Cardiac muscle cell (in vitro differentiated cells and primary cell): Measurements from ENCODE around the gene ADAMTSL2. TPM values are rescaled to one million over a fixed set of nuclear protein-coding genes. Genes with fewer than 3 reads are reported as not detected.

Source experiments
- DNase-seq, 2 donors: peaks; one replicate each; pipeline versions ENCODE4 v3.0.0 to v3.0.0-alpha.2; 2010 to 2017; ENCODE audit warnings: low read depth in 1 of 2, low spot score in 1 of 2
- H3K27ac ChIP-seq: fragments of 200-600 bp; sonication (generic); 2 replicates; pipeline ENCODE4 v1.5.1; 2016
- H3K27me3 ChIP-seq: fragments of 200-600 bp; sonication (generic); 2 replicates; pipeline ENCODE4 v1.6.0; 2016; ENCODE audit warnings: control low read depth
- H3K36me3 ChIP-seq: fragments of 200-600 bp; sonication (generic); 2 replicates; pipeline ENCODE4 v1.5.1; 2016; ENCODE audit warnings: control low read depth
- H3K4me1 ChIP-seq: fragments of 200-600 bp; sonication (generic); 2 replicates; pipeline ENCODE4 v1.8.1; 2017; ENCODE audit warnings: low read depth, mild to moderate bottlenecking, mixed run types
- H3K4me3 ChIP-seq: fragments of 200-600 bp; sonication (generic); 2 replicates; pipeline ENCODE4 v1.5.1; 2016; ENCODE audit warnings: mild to moderate bottlenecking
- H3K9me3 ChIP-seq: fragments of 200-600 bp; sonication (generic); 2 replicates; pipeline ENCODE4 v1.5.1; 2017; ENCODE audit warnings: low read depth, mild to moderate bottlenecking, control low read depth
- polyA plus RNA-seq: library from polyadenylated mRNA; unstranded; fragments of >200 nt; fragmentation: Nextera tagmentation; extraction: Ambion mirVana; gene quantifications from 2 replicates; pipeline ENCODE4 v1.2.1, GENCODE V29; 2016
- total RNA-seq: library from RNA; depleted of rRNA; stranded (reverse); fragments of >200 nt; gene quantifications from 2 replicates; pipeline ENCODE4 v1.2.3, GENCODE V29; 2016
- TF ChIP-seq, protein P1 (sequence below): IDR thresholded peaks from 2 replicates; pipeline ENCODE4 v1.5.1; 2012; ENCODE audit warnings: low read depth, mild to moderate bottlenecking, low read length

The ADAMTSL2 gene
- total and polyA plus RNA-seq, 2 experiments from 2014 or later, result 18.4 to 27.2 TPM

DNA sequence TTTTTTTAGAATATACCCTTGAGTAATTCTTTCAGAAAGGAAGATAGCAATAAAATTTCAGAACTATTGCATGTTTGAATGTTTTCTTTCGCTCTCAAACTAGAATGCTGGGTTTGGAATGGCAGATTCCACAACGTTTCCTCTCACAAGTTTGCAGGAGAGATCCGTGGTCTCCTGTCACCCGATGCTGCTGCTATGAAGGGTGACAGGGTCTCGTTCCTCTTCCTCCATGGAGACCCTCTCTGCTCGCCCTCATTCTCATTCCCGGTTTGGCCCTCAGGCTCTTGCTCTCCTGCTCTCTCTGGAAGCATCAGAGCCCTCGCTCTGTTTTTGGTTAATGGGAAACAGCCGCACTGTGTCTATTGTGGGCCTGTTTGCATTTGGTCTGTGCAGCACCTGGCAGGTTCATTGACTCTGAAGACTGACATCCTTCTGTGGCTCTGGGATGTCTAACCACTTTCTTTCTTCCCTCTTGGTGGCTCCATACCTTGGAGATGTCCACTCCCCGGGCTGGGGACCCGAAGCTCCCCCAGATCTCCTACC lies 87.3 kb downstream of the ADAMTSL2 start:
- Histone ChIP-seq H3K9me3 (no peaks in the 10 kb centered on the region), H3K36me3 (no peaks in the 10 kb centered on the region), H3K27me3 (peaks cover 28% of the 10 kb centered on the region), H3K4me3 (no peak overlapping the region), H3K27ac (no peak overlapping the region), H3K4me1 (no peaks in the 10 kb centered on the region)
- TF ChIP-seq, protein P1, sequence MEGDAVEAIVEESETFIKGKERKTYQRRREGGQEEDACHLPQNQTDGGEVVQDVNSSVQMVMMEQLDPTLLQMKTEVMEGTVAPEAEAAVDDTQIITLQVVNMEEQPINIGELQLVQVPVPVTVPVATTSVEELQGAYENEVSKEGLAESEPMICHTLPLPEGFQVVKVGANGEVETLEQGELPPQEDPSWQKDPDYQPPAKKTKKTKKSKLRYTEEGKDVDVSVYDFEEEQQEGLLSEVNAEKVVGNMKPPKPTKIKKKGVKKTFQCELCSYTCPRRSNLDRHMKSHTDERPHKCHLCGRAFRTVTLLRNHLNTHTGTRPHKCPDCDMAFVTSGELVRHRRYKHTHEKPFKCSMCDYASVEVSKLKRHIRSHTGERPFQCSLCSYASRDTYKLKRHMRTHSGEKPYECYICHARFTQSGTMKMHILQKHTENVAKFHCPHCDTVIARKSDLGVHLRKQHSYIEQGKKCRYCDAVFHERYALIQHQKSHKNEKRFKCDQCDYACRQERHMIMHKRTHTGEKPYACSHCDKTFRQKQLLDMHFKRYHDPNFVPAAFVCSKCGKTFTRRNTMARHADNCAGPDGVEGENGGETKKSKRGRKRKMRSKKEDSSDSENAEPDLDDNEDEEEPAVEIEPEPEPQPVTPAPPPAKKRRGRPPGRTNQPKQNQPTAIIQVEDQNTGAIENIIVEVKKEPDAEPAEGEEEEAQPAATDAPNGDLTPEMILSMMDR, result no peak
- DNase-seq, result no peak

DNA sequence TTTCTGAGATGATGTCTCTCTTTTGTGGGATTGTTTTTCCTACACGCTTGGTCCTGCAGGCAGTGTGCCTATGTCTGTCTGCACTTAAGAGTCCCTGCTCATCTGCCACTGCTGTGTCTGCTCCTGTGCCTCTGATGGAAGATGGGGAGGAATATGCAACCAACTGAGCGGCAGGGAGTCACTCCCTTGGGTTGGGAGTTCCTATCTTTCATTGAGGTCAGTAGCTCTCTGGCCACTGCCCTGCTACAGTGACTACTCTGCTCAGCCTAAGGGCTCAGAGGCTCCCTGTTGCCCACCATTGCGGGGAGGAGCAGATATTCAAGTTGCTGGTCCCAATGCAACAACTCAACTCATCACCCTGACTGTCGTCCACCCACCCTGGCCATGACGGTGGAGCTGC lies 88.1 kb downstream of the ADAMTSL2 start:
- Histone ChIP-seq H3K4me3 (no peak overlapping the region), H3K4me1 (no peaks in the 10 kb centered on the region), H3K9me3 (no peaks in the 10 kb centered on the region), H3K27ac (no peak overlapping the region), H3K36me3 (no peaks in the 10 kb centered on the region), H3K27me3 (peaks cover 28% of the 10 kb centered on the region)
- DNase-seq, result no peak
- TF ChIP-seq, protein P1, result no peak

Other genes with a start within 250 kb of the ADAMTSL2 start
- 31.8 and 33.6 TPM in 2 replicates for gene SURF6, start 198.5 kb upstream of the ADAMTSL2 start, total RNA-seq
- 25.7 and 26.9 TPM in 2 replicates for gene SURF6, start 198.5 kb upstream of the ADAMTSL2 start, polyA plus RNA-seq
- gene MED22, start 186.6 kb upstream of the ADAMTSL2 start, total RNA-seq, result 101 and 125 TPM in 2 replicates
- gene MED22, start 186.6 kb upstream of the ADAMTSL2 start, polyA plus RNA-seq, result 60.6 and 74.9 TPM in 2 replicates
- gene RPL7A, start 186.5 kb upstream of the ADAMTSL2 start, total RNA-seq, result 2,223 and 2,233 TPM in 2 replicates
- gene RPL7A, start 186.5 kb upstream of the ADAMTSL2 start, polyA plus RNA-seq, result 404 and 480 TPM in 2 replicates
- gene SURF1, start 178.2 kb upstream of the ADAMTSL2 start, total RNA-seq, result 32.9 and 38.6 TPM in 2 replicates
- gene SURF1, start 178.2 kb upstream of the ADAMTSL2 start, polyA plus RNA-seq, result 88.2 and 88.3 TPM in 2 replicates
- gene SURF2, start 178.2 kb upstream of the ADAMTSL2 start, total RNA-seq, result 38.2 and 49.9 TPM in 2 replicates
- 35.1 and 38.3 TPM in 2 replicates for gene SURF2, start 178.2 kb upstream of the ADAMTSL2 start, polyA plus RNA-seq
- 121 and 191 TPM in 2 replicates for gene SURF4, start 158.6 kb upstream of the ADAMTSL2 start, total RNA-seq
- gene SURF4, start 158.6 kb upstream of the ADAMTSL2 start, polyA plus RNA-seq, result 129 and 200 TPM in 2 replicates
- gene STKLD1, start 158.3 kb upstream of the ADAMTSL2 start, total RNA-seq, result 2.0 and 2.2 TPM in 2 replicates
- 5.1 and 7.3 TPM in 2 replicates for gene STKLD1, start 158.3 kb upstream of the ADAMTSL2 start, polyA plus RNA-seq
- gene REXO4, start 116.7 kb upstream of the ADAMTSL2 start, total RNA-seq, result 35.7 and 50.2 TPM in 2 replicates
- gene REXO4, start 116.7 kb upstream of the ADAMTSL2 start, polyA plus RNA-seq, result 27.1 and 30.1 TPM in 2 replicates
- 12.2 and 16.9 TPM in 2 replicates for gene ADAMTS13, start 112.3 kb upstream of the ADAMTSL2 start, total RNA-seq
- 10.1 and 11.2 TPM in 2 replicates for gene ADAMTS13, start 112.3 kb upstream of the ADAMTSL2 start, polyA plus RNA-seq
- gene CACFD1, start 74.7 kb upstream of the ADAMTSL2 start, total RNA-seq, result 61.7 and 73.8 TPM in 2 replicates
- gene CACFD1, start 74.7 kb upstream of the ADAMTSL2 start, polyA plus RNA-seq, result 56.6 and 64.0 TPM in 2 replicates
- gene SLC2A6, start 55.6 kb upstream of the ADAMTSL2 start, total RNA-seq, result 2.4 and 8.6 TPM in 2 replicates
- 3.9 and 8.6 TPM in 2 replicates for gene SLC2A6, start 55.6 kb upstream of the ADAMTSL2 start, polyA plus RNA-seq
- not detected in 2 replicates for gene MYMK, start 9.7 kb upstream of the ADAMTSL2 start, total RNA-seq
- gene MYMK, start 9.7 kb upstream of the ADAMTSL2 start, polyA plus RNA-seq, result not detected in 2 replicates
- gene FAM163B, start 74.7 kb downstream of the ADAMTSL2 start, total RNA-seq, result 4.6 and 5.6 TPM in 2 replicates
- gene FAM163B, start 74.7 kb downstream of the ADAMTSL2 start, polyA plus RNA-seq, result 0.20 TPM in 1 of 2 replicates, not detected in the other
- not detected in 2 replicates for gene DBH, start 101.7 kb downstream of the ADAMTSL2 start, total RNA-seq
- 0.04 and 0.07 TPM in 2 replicates for gene DBH, start 101.7 kb downstream of the ADAMTSL2 start, polyA plus RNA-seq
- 10.8 and 16.9 TPM in 2 replicates for gene SARDH, start 203.6 kb downstream of the ADAMTSL2 start, total RNA-seq
- gene SARDH, start 203.6 kb downstream of the ADAMTSL2 start, polyA plus RNA-seq, result 6.0 and 8.5 TPM in 2 replicates